ENCODE results near the gene GMPS. TPM values are rescaled to one million over a fixed set of nuclear protein-coding genes. Genes with fewer than 3 reads are reported as not detected.

The GMPS gene
- total and polyA plus RNA-seq, 10 of the 15 experiments (the other 5 are each of a cell fraction or from before 2014, with no cell fraction given): 33.2 to 143 (median 79.0) TPM

- Histone ChIP-seq H3K4me2 (ENCODE audit: control insufficient read depth, insufficient read depth) (no peak overlapping the region), H3K4me1 (ENCODE audit: control insufficient read depth, insufficient read depth, low read length) (no peaks in the 10 kb centered on the region), H3K4me3 (no peak overlapping the region), H3K36me3 (ENCODE audit: control insufficient read depth in 2 of 2, insufficient read depth in 2 of 2, low read length in 1 of 2) (no peaks in the 10 kb centered on the region), H4K20me1 (ENCODE audit: control insufficient read depth, insufficient read depth) (no peaks in the 10 kb centered on the region), H2AFZ (ENCODE audit: control insufficient read depth, low read depth, low read length) (no peak overlapping the region), H3K9me3 (replicated peaks; ENCODE audit: control insufficient read depth, insufficient read depth, low read length) (no peaks in the 10 kb centered on the region), H3K27ac (ENCODE audit: control insufficient read depth, insufficient read depth) (no peak overlapping the region), H3K27me3 (replicated peaks in 1 of 2; ENCODE audit: control insufficient read depth in 2 of 2, insufficient read depth in 2 of 2, low read length in 1 of 2) (no peaks in the 10 kb centered on the region), H3K9ac (ENCODE audit: control insufficient read depth, insufficient read depth, low read length) (no peak overlapping the region), H3K79me2 (ENCODE audit: control insufficient read depth, insufficient read depth, low read length) (no peaks in the 10 kb centered on the region)
- CTCF ChIA-PET: no interaction called here
- SMC1A ChIA-PET (ENCODE audit: uncharacterized antibody, unreplicated experiment): no interaction called here
- POLR2A ChIA-PET: no interaction called here
- DNase-seq (ENCODE audit: low read depth, low spot score) (no peak), FAIRE-seq (no peak), ATAC-seq (no peak)
- RAD21 ChIA-PET (ENCODE audit: unreplicated experiment): no interaction called here
- in situ Hi-C loops (cut with MboI): no loop called here
- WGBS (ENCODE audit: insufficient coverage, insufficient replicate concordance, low lambda C conversion rate, missing lambda C conversion rate): 98% methylated on average over 4 of the region's 4 CpGs
- intact Hi-C loops (cut with micrococcal nuclease; ENCODE audit: unreplicated experiment): no loop called here
- no TSS peak for BruUV-seq (replicated peaks)
- TF ChIP-seq USF1 (IDR thresholded peaks at IDR 0.05; ENCODE audit: borderline replicate concordance, extremely low read length, insufficient read depth, low read depth, low read length) (no peak), MXI1 (IDR thresholded peaks at IDR 0.05; ENCODE audit: low read depth, low read length) (no peak), ZBTB33 (IDR thresholded peaks at IDR 0.05) (no peak), CBX3 (IDR thresholded peaks at IDR 0.05; ENCODE audit: borderline replicate concordance, low read depth) (no peak), ZNF217 (IDR thresholded peaks at IDR 0.05) (no peak), ATF7 (IDR thresholded peaks at IDR 0.05; ENCODE audit: low read depth) (no peak), HSF1 (IDR thresholded peaks at IDR 0.05; ENCODE audit: low read depth, low read length) (no peak), RUNX3 (IDR thresholded peaks at IDR 0.05; ENCODE audit: low read length) (no peak), MEF2B (IDR thresholded peaks at IDR 0.05; ENCODE audit: partially characterized antibody, poor library complexity, severe bottlenecking) (no peak), JUND (IDR thresholded peaks at IDR 0.05; ENCODE audit: low read depth, low read length) (no peak), EGR1 (IDR thresholded peaks at IDR 0.05; ENCODE audit: borderline replicate concordance in 1 of 2, low read depth in 2 of 2, low read length in 2 of 2) (no peak), CUX1 (IDR thresholded peaks at IDR 0.05; ENCODE audit: insufficient replicate concordance, low read depth, low read length) (no peak), TAF1 (IDR thresholded peaks at IDR 0.05; ENCODE audit: borderline replicate concordance, low read depth, low read length) (no peak)
Measured at GRCh38 chr3:155948476-155948875, 78.0 kb downstream of the GMPS start.

Data from GM12878 (cell line).